Caco-2 (cell line): Measurements from ENCODE around the gene GOLPH3. TPM values are rescaled to one million over a fixed set of nuclear protein-coding genes. Genes with fewer than 3 reads are reported as not detected.
"Not testable (repeated sequence)": the region's sequence is repeated elsewhere in the genome, so short reads cannot be mapped to it uniquely, and the experiment has no call there.

Source experiments
- BruUV-seq: library from RNA; stranded (reverse); fragments of 400-500 nt; replicated peaks from 2 replicates; lab custom pipeline; 2021; lab: Mats Ljungman, UMichigan
- CTCF ChIA-PET: fragments of 300-600 bp; sonication (Branson Sonifier 250); formaldehyde crosslinking; loops from one replicate; lab custom pipeline; 2022; ENCODE audit warnings: antibody characterized with exemption; lab: Charles Lee
- POLR2A ChIA-PET: fragments of 300-600 bp; sonication (Branson Sonifier 250); formaldehyde crosslinking; loops from one replicate; lab custom pipeline; 2022; ENCODE audit warnings: antibody characterized with exemption; lab: Charles Lee
- DNase-seq, 2 experiments: peaks; one replicate each; pipeline versions ENCODE4 v3.0.0 to v3.0.0-alpha.2; 2020 to 2022
- H3K27me3 ChIP-seq: replicated peaks from 2 replicates; pipeline ENCODE4 v1.6.0; 2011; ENCODE audit warnings: low read length; ENCODE audit not compliant: control insufficient read depth, insufficient read depth
- H3K36me3 ChIP-seq: 2 replicates; pipeline ENCODE4 v1.5.1; 2011; ENCODE audit warnings: low read length; ENCODE audit not compliant: control insufficient read depth, insufficient read depth
- H3K4me1 ChIP-seq: fragments of 250-450 bp; sonication (Bioruptor Pico); 2 replicates; pipeline ENCODE4 v1.5.1; 2020; ENCODE audit warnings: mild to moderate bottlenecking
- H3K4me3 ChIP-seq: 2 replicates; pipeline ENCODE4 v1.5.1; 2011; ENCODE audit warnings: low read depth, mild to moderate bottlenecking, control low read depth, low read length
- H3K9me3 ChIP-seq: fragments of 250-450 bp; sonication (Bioruptor Pico); 2 replicates; pipeline ENCODE4 v1.5.1; 2020; ENCODE audit warnings: mild to moderate bottlenecking, moderate library complexity
- H3K27ac Mint-ChIP-seq: one replicate; pipeline ENCODE4 v1.8.0; 2022; ENCODE audit warnings: mixed read lengths; ENCODE audit not compliant: unreplicated experiment
- H3K27me3 Mint-ChIP-seq: one replicate; pipeline ENCODE4 v1.8.0; 2022; ENCODE audit warnings: mixed read lengths; ENCODE audit not compliant: insufficient read depth, unreplicated experiment
- H3K36me3 Mint-ChIP-seq: one replicate; pipeline ENCODE4 v1.8.0; 2022; ENCODE audit warnings: mild to moderate bottlenecking, mixed read lengths; ENCODE audit not compliant: insufficient read depth, unreplicated experiment
- H3K4me1 Mint-ChIP-seq: one replicate; pipeline ENCODE4 v1.8.0; 2022; ENCODE audit warnings: low read depth, mixed read lengths; ENCODE audit not compliant: unreplicated experiment
- H3K4me3 Mint-ChIP-seq: one replicate; pipeline ENCODE4 v1.8.0; 2022; ENCODE audit warnings: mild to moderate bottlenecking, moderate library complexity, mixed read lengths; ENCODE audit not compliant: unreplicated experiment
- H3K9me3 Mint-ChIP-seq: one replicate; pipeline ENCODE4 v1.8.0; 2022; ENCODE audit warnings: mixed read lengths; ENCODE audit not compliant: unreplicated experiment
- intact Hi-C: fragments of 100-400 bp; cut with micrococcal nuclease; formaldehyde crosslinking; loops from one replicate; pipeline ENCODE4 v1.10.0; 2022; ENCODE audit not compliant: unreplicated experiment
- total RNA-seq: library from RNA; stranded (reverse); gene quantifications from 2 replicates; pipeline ENCODE4 v1.2.3, GENCODE V29; 2022
- TF ChIP-seq, protein P1 (sequence below), 2 experiments: fragments of 200-600 bp in 1 of 2; IDR thresholded peaks; 1 replicate in 1 of 2; 2 replicates in 1 of 2; pipeline versions ENCODE4 v1.5.1 to v1.8.0; 2011 to 2022; ENCODE audit warnings: antibody characterized with exemption in 1 of 2, control low read depth in 1 of 2, inconsistent platforms in 1 of 2, low read depth in 1 of 2, low read length in 1 of 2, mild to moderate bottlenecking in 1 of 2, moderate library complexity in 1 of 2; ENCODE audit not compliant: insufficient read depth in 1 of 2, severe bottlenecking in 1 of 2, unreplicated experiment in 1 of 2

The GOLPH3 gene
- total RNA-seq, 1 experiment from 2014 or later, result 122 TPM

DNA sequence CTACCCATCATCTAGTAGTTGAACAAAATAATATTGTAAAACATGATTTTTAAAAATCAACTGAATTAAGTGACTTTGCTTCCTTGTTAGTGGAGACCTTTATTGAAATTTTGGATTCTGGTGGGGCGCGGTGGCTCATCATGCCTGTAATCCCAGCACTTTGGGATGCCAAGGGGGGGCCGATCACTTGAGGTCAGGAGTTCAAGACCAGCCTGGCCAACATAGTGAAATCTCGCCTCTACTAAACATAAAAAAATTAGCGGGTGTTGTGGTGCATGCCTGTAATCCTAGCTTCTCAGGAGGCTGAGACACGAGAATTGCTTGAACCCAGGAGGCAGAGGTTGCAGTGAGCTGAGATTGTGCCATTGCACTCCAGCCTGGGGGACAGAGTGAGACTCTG, 95.3 kb downstream of the GOLPH3 start:
- BruUV-seq, POLR2A ChIA-PET, H3K4me3 Mint-ChIP-seq: not testable (repeated sequence)

DNA sequence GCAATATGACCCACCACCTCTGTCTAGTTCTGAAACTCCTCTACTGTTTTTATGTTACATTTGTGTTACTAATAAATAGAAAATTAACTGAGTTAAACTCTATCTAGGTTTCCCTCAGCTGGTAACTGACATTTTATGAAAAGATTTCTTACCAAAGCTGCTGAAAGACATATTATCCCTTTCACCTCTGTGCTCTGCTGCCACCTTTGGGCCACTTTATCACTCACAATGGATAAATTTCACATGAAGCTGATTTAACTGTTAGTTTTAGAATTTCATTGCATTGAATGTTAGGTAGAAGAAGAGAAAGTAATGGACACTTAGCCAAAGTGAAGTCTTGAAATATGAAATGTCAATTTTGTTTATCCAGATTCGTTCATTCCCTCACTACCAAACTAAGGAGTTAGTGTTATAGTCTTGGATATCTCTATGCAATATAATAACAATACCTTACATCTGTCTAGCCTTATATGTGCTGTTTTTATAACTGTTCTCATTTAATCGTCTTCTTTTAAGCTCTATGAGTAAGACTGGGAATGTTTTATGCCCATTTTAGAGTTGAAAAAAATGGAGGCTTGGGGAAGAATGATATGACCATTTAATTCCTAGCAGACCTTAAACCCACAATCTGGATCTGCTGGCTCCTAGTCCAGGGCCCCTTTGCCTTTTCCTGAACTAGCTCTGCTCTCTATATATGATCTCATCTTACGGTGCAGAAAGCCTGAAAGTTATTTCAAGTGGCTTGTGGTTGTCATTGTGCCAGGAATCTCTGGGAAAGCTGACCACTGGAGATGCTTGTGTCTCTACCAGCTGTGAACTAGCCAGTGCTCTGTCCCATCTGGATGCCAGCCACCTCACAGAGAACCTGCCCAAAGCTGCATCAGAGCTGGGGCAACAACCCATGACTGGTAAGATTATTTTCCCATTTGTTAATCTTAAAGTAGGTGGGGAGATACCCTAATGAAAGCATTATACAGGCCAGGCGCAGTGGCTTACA, 97.1 kb downstream of the GOLPH3 start:
- H3K4me3 Mint-ChIP-seq, result no peak overlapping the region
- CTCF ChIA-PET, result interaction anchor here (0.6 to 1.8 kb wide), 13 partner anchors 16 to 412 kb away, joined by 3 to 17 read pairs (median 5); no protein-coding TSS in a partner anchor
- H3K27me3 Mint-ChIP-seq, result no peaks in the 10 kb centered on the region
- Histone ChIP-seq H3K4me1 (no peaks in the 10 kb centered on the region), H3K9me3 (no peaks in the 10 kb centered on the region), H3K4me3 (no peak overlapping the region), H3K27me3 (no peaks in the 10 kb centered on the region), H3K36me3 (no peaks in the 10 kb centered on the region)
- H3K9me3 Mint-ChIP-seq, result no peaks in the 10 kb centered on the region
- intact Hi-C loops, result loop anchor here (1.0 to 10.0 kb wide), 4 partner anchors 148 to 538 kb away; no protein-coding TSS in a partner anchor
- POLR2A ChIA-PET, result no interaction called here
- TF ChIP-seq, protein P1, sequence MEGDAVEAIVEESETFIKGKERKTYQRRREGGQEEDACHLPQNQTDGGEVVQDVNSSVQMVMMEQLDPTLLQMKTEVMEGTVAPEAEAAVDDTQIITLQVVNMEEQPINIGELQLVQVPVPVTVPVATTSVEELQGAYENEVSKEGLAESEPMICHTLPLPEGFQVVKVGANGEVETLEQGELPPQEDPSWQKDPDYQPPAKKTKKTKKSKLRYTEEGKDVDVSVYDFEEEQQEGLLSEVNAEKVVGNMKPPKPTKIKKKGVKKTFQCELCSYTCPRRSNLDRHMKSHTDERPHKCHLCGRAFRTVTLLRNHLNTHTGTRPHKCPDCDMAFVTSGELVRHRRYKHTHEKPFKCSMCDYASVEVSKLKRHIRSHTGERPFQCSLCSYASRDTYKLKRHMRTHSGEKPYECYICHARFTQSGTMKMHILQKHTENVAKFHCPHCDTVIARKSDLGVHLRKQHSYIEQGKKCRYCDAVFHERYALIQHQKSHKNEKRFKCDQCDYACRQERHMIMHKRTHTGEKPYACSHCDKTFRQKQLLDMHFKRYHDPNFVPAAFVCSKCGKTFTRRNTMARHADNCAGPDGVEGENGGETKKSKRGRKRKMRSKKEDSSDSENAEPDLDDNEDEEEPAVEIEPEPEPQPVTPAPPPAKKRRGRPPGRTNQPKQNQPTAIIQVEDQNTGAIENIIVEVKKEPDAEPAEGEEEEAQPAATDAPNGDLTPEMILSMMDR (IDR thresholded peaks at IDR 0.05; ENCODE audit: insufficient read depth in 1 of 2, low read depth in 1 of 2, low read length in 1 of 2, severe bottlenecking in 1 of 2, unreplicated experiment in 1 of 2), result peak; percentile 74 to 75
- no peak overlapping the region for H3K27ac Mint-ChIP-seq
- H3K4me1 Mint-ChIP-seq, result no peaks in the 10 kb centered on the region
- H3K36me3 Mint-ChIP-seq, result no peaks in the 10 kb centered on the region
- peak in 1 of 2 experiments; percentile 49 for DNase-seq
- BruUV-seq, result no TSS peak

More for the DNA sequence above, 95.3 kb downstream of the GOLPH3 start:
- not testable (repeated sequence) for H3K9me3 Mint-ChIP-seq, H3K36me3 Mint-ChIP-seq, H3K27ac Mint-ChIP-seq, H3K36me3 ChIP-seq, H3K4me1 ChIP-seq, H3K27me3 Mint-ChIP-seq, H3K9me3 ChIP-seq, H3K27me3 ChIP-seq, H3K4me3 ChIP-seq, DNase-seq, H3K4me1 Mint-ChIP-seq
- CTCF ChIA-PET, result interaction anchor here (0.6 to 0.7 kb wide), 4 partner anchors 12 to 411 kb away, joined by 4 to 9 read pairs (median 6); no protein-coding TSS in a partner anchor
- intact Hi-C loops, result loop anchor here (10.0 kb wide), 1 partner anchor 536 kb away; no protein-coding TSS in a partner anchor

Other genes starting within 250 kb of the GOLPH3 start
- gene MTMR12, start 138.6 kb upstream of the GOLPH3 start, total RNA-seq, result 35.1 and 35.7 TPM in 2 replicates